Pulmonary artery endothelial cell (primary cell): ENCODE results near the gene PI4KA. TPM values are rescaled to one million over a fixed set of nuclear protein-coding genes. Genes with fewer than 3 reads are reported as not detected.
A peak's percentile ranks its signal among the peaks of the same experiment; 100 is the strongest.

Experiments used
- DNase-seq: peaks from one replicate; pipeline ENCODE4 v3.0.0-alpha.2; 2011; ENCODE audit warnings: low read depth, low spot score
- total RNA-seq: library from RNA; depleted of rRNA; stranded (reverse); fragments of >200 nt; gene quantifications from 2 replicates; pipeline ENCODE4 v1.2.3, GENCODE V29; 2014

The PI4KA gene
- total RNA-seq, 1 donor from 2014 or later: 22.1 TPM

DNA sequence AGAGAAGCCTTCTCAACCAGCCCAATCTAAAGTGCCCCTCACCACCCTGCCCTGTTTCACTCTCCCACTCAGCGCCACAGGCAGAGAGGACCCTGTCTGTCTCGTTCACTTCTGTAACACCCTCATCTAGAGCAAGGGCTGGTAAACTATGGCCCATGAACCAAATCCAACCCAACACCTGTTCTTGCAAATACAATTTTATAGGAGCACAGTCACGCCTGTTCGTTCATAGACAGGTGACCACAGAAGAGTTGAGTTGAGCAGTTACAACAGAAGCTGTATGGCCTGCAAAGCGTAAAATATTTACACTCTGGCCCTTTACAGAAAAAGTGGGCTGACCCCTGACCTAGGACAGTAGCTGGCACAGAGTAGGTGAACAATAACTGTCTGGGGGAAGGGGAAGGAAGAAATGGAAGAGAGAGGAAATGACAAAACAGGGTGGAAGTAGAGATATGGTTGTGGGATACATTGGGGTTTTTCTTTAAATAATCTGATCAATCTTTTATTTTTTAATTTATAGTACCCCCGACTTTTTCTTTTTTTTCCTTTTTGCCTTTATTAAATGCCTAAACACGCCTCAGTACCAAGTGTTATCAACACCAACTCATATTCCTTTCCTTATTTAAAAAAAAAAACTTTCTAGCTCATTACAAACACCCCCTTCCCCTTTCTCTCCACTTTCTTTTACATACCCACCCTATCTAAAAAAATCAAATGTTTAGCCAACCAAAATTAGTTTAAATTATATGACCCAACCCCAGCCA, 63.8 kb downstream of the PI4KA start:
- no peak for DNase-seq

- DNase-seq: no peak
Observed at GRCh38 chr22:20793748-20794649, 64.6 kb downstream of the PI4KA start.

DNA sequence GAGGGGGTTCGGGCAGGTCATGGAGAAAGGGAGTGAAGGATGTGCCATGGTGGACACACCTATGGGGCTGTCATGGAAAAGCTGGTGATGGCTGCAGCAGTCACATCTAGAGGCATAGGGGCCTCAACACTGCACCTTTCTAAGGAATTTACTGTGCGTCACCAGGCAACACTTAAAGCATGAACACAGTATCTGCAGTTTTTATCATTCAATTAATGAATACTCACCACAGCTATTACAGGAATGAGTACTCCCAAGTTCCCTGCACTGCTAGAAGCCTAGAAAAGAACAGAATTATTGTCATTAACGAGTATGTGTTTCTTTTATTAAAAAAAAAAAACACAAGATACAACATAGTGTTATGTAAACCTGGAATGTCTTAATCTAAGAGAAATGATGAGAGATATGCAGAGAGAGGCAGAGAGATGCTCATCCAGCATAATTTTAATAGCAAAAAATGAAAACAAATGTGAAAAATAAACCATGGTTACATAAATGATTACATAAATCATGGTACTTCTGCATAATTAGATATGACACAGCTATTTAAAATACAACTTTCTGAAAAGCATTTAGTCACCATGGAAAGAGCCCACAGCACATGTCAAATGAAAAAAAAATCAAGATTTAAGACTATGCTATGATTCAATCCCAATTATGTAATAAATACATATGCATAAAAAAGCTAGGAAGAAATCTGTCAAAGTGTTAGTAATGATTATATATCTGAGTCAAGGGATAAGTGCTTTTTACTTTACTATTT, 65.5 kb downstream of the PI4KA start:
- no peak for DNase-seq

GRCh38 chr22:20792221-20792965, 66.2 kb downstream of the PI4KA start:
- no peak for DNase-seq

DNA sequence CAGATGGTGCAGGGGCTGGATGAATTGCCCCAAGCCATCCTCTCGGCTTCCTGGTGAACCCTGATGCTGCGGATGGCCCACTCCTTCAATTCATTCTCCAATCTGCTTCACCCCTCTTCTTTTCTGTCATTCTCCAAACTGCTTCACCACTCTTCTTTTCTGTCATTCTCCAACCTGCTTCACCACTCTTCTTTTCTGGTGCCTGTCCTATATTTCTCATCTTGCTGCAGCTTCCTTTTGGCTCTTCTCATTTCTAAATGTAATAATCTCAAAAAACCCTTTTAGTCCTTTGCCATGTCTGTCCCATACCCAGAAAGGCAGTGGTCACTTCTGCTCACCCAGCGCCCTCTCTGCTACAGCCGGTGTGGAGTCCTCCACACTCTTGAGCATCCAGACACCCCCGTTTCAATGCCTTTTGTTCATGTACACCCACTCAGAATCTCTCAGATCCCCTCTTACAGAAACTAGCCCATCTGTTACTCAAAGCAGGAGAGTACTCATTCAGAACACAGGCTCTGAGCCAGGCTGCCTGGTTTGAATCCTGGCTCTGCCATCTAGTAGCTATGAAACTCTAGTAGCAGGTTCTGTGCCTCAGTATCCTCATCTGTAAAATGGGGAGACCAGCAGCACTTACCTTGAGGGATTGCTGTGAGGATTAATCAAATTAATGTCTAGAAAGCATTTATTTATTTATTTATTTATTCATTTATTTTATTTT, 69.8 kb downstream of the PI4KA start:
- no peak for DNase-seq

GRCh38 chr22:20787746-20788626, 70.6 kb downstream of the PI4KA start:
- no peak for DNase-seq

DNA sequence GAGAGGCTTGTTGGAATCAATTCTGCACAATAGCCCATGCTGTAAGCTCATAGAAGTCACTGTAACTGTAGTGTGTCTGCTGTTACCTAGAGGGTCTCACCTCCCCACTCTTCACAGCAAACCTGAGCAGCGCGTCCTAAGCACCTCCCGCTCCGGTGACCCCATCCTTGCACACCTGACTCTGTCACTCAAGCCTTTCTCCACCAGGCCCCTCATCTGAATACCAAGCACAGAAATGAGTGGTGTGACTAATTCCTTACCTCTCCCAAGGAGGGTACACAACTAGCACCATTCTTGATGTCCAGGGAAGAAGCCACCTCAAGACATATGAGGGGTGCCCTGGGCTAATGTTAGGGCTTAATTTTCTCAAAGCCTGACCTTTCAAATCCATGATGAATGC, 71.4 kb downstream of the PI4KA start:
- no peak for DNase-seq

DNA sequence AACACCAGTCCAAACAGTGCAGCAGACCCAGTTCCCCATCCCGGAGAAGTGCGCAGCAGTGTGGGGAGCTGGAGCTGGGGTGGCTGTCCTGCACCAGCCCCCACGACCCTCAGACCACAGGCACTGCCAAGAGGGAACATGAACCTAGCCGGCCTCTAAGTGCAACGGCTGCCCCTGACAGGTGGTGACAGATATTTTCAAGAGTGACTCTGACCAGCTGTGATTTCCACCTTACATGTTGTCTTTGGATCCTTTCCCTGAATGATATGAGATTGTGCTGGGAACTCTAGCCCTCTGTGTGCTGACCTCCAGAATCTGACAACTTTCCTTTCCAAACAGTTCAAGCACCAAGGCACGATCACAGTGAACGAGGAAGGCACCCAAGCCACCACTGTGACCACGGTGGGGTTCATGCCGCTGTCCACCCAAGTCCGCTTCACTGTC, 72.1 kb downstream of the PI4KA start:
- no peak for DNase-seq

- no peak for DNase-seq
Observed at GRCh38 chr22:20786048-20786447, 72.6 kb downstream of the PI4KA start.

- DNase-seq: no peak
Observed at GRCh38 chr22:20785415-20785814, 73.2 kb downstream of the PI4KA start.

DNA sequence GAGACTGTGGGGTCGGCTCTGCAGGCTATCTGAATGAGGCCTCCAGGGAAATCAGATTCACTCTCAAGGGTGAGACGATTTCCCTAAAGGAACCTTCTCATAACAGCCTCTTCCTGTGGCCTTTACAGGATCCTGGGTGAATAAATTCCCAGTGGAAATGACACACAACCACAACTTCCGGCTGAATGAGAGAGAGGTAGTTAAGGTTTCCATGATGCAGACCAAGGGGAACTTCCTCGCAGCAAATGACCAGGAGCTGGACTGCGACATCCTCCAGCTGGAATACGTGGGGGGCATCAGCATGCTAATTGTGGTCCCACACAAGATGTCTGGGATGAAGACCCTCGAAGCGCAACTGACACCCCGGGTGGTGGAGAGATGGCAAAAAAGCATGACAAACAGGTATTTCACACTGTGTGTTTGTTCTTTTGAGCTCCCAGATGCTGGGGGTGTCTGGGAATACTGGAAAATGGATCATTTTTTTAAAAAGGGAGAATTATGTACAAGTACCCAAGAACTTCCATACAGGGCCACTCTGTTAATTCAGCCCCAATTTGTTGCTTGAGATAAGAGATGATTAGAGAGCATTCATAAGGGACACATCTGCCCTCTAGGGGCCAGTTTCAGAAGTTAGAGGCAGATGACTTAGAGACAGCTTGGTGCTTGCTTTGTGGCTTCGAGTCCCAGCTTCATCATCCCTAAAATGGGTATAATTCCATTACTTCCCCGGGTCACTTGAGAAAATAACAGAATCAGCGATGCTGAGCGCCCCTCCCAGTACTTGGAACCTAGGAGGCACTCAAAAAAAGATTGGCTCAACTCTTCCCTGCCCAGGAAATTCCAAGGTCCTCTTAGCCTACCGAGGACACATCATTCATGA, 74.5 kb downstream of the PI4KA start:
- peak; percentile 68 for DNase-seq

GRCh38 chr22:20783300-20783673, 75.3 kb downstream of the PI4KA start:
- DNase-seq: no peak

GRCh38 chr22:20782596-20783299, 75.9 kb downstream of the PI4KA start:
- DNase-seq: peak; percentile 40

DNA sequence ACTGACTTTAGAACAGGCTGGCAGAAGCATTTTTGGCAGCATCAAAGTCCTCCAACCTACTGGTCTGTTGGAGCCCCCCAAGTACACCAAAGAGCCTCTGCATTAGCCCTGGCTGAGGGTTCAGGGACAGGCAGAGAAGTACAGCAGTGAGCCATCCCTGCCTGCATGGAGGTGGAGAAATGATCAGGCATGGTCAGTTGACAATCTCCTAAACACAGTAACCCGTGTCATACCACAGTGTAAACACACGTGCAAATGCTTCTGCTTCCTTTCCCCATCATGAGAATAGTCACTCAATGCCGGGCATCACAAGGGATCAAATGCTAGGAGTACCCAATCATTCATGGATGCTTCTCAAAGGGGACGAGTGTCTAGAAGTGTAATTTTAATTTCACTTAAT, 76.5 kb downstream of the PI4KA start:
- DNase-seq: no peak

- no peak for DNase-seq
Observed at GRCh38 chr22:20781272-20781990, 77.2 kb downstream of the PI4KA start.

DNA sequence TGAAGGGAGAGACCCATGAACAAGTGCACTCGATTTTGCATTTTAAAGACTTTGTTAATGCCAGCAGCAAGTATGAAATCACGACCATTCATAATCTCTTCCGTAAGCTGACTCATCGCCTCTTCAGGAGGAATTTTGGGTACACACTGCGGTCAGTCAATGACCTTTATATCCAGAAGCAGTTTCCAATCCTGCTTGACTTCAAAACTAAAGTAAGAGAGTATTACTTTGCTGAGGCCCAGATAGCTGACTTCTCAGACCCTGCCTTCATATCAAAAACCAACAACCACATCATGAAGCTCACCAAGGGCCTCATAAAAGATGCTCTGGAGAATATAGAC, 78.8 kb downstream of the PI4KA start:
- peak; percentile 26 for DNase-seq
